ENCODE data around the gene RABEP2.
"Not testable (repeated sequence)": the region's sequence is repeated elsewhere in the genome, so short reads cannot be mapped to it uniquely, and the experiment has no call there.

Gene RABEP2

DNA sequence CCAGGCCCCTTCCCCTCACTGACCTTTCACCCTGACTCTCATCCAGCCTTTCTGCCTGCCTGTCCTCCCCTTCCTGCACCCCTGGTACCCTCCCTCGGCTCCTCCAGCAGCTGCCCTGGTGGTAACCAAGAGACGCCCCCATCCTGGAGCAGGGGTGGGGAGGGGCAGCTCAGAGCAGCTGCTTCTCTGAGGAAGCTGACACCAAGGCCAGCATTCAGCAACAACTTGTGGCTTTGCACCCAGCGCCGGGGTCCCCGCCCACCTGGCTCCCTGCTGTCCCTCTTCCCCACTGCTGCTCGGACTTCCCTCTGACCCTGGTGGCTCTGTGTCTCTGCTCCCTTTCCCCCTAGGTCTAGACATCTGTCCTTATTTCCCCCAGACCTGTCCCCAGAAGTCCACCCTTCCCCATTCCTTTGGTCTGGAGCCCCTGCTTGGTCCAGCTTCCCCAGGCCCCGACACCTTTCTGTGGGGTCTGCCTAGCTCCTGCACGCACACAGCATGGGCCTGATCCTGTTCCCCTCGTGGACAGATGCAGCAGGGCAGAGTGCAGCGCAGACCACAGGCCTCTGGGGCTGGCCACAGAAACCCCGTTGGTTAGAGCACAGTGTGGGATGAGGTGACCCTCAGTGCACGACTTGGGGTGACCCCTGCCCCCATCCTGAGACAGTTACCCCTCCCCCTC, 47.9 kb downstream of the RABEP2 start:
- no peak for DNase-seq

DNA sequence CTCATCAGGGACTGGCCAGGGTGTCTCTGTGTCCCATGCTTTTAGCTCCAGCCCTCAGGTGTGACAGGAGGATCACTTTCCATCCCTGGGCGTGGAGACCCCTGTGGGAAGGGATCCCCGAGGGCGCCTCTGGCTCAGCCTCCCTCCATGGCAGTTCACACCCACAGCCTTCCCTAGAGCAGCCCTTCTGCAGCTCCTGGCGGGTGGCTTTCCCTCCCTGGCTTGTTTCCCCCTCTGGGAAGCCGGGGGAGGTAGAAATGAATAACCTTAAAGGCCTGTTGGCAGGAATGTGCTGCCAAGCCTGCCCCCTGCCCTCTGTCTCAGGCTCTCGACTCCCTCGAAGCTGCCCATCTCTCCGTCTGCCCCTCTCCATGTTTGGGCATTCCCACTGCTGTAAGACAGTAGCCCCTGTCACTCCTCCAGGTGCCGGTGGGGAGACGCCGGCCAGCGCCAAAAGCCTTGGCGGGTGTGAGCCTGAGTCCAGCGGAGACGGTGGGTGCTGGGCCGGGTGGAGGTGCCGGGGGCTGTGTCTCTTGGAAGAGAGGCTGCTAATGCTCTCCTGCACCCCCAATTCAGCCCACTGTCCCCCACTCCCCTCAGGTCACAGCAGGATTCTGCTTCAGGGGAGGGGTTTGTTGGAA, 48.9 kb downstream of the RABEP2 start:
- no peak for DNase-seq

DNA sequence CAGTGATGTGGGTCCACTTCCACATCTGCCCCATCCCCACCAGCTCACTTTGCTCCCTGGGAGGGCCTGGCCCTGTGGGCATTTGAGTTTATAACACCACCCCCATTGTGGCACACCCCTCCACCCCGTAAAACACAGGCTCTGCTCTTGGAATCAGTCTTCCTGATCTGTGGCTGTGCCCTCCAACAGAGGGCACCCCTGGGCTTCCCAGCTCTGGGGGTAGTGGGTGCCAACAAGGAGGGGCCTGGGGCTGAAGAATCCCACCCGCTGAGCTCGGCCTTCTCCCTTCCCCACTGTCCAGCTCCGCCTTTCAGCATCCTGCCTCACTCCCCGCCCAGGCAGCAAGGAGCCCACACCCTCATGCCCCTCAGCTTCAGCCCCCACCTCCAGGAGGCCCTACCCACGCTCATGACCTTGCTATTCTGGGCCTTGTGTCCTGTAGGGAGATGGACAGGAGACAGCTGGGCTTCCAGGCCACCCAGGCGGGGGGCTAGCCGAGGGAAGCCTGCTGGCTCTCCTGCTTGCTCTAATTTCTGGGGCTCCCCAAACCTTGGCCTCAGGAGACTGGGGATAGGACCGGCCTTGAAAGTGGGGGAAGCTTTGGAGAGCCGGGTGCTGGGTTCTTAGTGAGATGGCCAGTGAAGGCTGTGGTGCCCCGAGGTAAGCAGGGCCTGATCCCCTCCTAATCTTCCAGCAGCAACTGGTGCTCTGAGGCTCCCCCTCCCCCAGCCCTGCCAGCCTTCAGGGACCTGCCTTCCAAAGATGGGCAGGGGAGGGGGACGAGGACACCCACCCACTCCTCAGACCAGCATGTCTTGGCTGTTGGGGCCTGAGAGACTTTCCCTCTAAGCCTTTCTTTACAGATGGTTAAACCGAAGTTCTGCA, 49.7 kb downstream of the RABEP2 start:
- no peak for DNase-seq

DNA sequence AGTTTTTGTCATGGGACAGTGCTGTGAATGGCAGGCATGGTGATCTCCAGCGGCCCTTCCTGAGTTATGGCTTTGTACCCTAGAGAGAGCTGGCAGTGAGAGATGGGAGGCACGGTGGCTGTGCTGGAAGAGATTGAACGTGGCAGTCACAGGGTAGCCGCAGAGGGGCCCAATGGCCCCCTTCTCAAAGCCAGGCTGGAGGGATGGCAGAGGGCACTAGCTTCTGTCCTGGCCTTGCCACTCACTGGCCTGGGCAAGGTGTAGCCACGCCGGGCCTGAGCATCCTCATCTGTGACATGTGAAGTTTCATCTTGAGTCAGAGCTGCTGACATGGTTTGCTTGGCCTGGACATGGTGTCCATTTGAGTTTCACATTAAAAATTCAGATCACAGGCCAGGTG, 50.6 kb downstream of the RABEP2 start:
- no peak for DNase-seq

DNA sequence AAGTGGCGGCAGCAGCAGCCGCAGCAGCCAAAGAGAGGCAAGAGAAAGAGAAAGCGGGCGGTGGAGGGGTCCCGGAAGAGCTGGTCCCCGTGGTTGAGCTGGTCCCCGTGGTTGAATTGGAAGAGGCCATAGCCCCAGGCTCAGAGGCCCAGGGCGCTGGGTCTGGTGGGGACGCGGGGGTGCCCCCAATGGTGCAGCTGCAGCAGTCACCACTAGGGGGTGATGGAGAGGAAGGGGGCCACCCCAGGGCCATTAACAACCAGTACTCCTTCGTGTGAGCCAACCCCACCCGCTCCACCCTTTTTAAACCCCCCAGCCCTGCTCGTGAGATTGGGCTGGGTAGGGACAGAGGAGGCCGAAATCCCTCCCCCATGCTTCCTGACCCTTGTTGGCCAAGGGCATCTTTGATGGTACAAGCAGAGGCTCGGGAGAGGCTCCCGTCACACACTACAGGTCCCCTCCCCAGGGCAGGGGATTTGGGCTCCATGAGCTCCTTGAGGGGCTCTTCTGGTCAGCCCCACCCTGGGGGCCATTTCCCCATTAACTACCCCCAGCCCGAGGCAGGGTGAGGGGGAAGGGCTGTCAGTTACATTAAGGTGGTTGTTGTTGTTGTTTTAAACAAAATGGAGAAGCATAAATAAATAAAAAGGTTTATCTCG, 51.4 kb downstream of the RABEP2 start:
- peak; percentile 42 for DNase-seq

DNA sequence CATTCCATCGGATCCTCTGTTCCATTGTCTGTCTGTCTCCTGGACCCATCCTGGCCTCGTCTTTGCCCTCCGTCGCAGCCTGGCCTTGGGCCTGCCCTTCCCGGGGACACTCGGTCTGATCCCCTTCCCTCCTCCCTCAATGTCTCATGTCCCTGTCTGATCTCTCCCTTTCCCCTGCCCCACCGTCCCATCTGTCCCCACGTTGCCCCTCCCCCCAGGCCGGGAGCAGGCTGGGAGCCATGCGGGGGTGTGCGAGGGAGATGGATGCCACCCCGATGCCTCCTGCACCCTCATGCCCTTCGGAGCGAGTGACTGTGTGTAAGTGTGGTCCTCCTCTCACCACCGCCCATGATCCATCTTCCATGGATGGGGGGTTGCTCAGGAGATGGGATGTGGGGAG, 52.1 kb downstream of the RABEP2 start:
- DNase-seq: no peak

DNA sequence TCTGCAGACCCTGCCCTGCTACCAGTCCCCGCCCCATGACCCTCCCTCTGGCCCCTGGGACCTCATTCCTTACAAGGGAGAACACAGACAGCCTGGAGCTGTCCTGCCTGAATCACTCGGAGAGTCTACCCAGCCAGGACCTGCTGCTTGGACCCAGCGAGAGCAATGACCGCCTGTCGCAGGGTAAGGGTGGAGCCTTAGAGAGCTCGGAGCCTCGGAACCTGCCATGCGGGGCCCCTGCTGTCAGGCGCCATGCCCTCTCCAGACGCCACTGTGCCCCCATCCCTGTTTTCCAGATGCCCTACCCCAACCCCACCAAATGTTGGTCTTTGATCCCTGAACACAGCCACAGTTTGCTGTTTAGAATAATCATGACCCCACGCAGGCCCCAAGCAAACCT, 55.8 kb downstream of the RABEP2 start:
- no peak for DNase-seq

DNA sequence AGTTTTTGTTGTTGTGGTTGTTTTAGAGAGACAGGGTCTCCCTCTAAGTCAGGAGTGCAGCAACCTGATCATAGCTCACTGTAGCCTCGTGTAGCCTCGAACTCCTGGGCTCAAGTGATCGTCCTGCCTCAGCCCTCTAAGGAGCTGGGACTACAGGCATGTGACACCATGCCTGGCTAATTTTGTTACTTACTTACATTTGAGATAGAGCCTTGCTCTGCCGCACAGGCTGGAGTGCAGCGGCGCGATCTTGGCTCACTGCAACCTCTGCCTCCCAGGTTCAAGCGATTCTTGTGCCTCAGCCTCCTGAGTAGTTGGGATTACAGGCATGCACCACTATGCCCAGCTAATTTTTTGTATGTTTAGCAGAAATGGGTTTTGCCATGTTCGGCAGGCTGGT, 57.4 kb downstream of the RABEP2 start:
- not testable (repeated sequence) for DNase-seq

DNA sequence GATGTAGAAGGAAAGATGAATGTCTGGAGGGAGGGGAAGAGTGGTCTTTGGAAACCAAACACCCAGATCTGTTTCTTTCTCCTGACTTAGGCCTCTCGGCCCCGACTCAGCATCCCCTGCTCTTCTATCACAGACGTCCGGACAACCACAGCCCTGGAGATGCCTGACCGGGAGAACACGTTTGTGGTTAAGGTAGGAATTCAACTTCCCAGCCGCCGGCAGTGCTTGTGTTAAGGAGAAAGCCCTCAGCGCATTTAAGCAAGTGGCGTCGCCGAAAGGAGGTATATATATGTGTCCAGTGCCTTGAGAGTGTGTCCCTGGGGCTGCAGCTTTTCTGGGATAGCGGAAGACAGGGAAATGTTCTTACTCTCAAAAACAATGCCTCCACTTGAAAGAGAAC, 57.8 kb downstream of the RABEP2 start:
- no peak for DNase-seq

DNA sequence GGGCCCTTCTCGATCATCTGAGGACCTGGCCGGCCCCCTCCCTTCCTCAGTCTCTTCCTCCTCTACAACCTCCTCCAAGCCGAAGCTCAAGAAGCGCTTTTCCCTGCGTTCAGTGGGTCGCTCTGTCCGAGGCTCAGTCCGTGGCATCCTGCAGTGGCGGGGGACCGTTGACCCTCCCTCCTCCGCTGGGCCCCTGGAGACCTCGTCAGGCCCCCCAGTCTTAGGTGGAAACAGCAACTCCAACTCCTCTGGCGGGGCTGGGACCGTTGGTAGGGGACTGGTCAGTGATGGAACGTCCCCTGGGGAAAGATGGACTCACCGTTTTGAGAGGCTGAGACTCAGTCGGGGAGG, 58.6 kb downstream of the RABEP2 start:
- DNase-seq: no peak

DNA sequence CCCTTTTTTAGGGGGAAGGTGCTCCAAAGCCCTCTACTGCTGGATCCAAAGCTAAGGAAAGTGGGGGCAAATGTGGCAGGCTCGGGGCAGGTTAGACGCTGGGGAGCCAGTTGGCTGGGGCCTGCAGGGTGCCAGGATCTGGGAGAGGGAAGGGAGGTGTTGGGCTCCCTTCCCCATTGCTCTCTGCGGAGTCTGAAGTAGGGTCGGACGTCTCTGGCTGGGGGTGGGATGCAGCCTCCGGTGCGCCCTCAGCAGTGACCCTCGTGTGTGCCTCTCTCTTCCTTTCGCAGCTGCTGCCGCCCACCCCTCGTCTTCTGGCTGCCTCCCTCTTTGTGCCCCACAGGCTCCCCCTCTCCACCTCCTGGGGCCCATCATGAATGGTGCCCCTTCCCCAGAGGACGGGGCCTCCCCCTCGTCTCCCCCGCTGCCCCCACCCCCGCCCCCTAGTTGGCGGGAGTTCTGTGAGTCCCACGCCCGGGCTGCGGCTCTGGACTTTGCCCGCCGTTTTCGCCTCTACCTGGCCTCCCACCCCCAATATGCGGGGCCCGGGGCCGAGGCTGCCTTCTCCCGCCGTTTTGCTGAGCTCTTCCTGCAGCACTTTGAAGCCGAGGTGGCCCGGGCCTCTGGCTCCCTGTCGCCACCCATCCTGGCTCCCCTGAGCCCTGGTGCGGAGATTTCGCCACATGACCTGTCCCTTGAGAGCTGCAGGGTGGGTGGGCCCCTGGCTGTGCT, 59.1 kb downstream of the RABEP2 start:
- no peak for DNase-seq

DNA sequence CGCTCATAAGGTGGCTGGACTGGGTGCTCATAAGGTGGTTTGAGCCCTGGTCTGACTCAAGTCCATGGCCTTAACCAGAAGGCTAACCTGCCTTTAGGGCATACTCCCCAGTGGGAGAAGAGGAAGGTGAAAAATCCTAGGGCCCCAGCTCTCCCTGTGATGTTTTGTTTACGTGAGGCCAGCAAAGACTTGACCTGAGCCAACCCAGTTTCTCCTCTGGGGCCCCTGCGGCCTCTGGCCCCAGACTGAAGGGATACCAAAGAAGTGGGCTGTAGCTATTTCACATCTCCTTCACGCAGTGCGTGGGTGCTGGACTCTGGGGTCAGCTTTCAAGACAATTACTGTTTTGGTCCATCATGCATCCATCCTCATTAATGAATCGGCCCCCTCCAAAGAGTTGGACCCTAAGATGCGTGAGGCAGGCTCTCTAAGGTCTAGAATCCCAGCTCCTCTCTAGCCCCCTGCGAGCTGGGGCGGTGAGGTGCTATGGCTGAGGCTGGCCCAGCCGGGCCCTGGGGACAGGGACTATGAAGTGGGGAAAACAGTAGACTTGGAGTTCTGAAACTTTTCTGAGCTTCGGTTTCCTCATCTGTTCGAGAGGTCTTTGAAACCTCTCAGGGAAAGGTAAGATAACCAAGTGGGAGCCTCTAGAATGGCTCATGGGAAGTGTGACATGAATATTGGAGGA, 59.9 kb downstream of the RABEP2 start:
- no peak for DNase-seq

DNA sequence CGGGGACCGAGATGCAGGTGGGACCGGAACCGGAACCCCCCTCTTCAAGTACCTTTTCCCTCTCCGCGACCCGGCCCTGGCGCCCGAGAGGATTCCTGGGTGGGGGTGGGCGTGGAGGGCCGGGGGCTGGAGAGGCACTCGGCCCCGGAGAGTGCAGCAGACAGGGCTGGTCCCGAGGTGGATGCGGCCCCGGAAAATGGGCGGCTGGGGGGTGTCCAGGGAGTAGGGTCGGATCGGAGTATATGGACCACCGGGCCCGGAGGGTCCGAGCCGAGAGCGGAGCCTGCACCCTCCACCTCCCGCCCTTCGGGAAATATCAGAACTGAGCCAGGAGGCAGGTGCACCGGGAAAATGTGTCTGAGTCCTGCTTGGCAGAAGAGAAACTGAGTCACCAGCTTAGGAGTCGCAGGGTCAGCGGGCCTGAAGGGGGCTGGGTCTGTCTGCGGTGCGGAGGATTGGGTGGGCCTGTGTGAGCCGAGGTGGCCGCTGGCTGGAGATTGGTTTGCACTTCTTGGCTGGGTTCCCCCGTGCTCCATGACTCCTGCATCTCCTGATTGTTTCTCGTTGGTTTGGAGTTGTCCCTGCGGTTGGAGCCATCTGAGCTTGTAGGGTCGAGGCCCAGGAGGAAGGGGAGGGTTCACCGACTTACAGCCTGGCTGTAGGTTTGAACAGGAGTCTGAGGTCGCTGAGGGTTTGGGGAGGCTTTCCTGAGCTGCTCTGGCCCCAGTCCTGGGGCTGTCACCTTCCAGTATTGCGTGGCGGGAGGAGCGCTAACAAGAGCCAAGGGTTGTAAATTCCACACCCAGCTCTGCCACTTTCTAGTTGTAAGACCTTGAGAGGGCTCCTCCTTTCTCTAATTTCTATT, 60.9 kb downstream of the RABEP2 start:
- DNase-seq: no peak

DNA sequence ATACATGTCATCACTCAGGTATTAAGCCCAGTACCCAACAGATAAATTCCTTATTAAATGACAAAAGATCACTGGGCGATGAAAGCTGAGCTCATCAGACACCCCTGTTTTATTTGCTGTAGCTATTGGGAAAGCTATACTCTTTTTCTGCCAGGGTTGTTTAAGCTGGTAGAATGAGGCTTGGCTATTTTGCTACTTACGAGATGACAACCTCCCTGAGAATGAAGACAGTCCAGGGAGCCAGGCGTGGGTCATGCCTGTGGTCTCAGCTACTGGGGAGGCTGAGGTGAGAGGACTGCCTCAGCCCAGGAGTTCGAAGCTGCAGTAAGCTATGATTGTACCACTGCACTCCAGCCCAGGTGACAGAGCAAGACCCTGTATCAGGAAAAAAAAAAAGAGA, 65.7 kb downstream of the RABEP2 start:
- no peak for DNase-seq

DNA sequence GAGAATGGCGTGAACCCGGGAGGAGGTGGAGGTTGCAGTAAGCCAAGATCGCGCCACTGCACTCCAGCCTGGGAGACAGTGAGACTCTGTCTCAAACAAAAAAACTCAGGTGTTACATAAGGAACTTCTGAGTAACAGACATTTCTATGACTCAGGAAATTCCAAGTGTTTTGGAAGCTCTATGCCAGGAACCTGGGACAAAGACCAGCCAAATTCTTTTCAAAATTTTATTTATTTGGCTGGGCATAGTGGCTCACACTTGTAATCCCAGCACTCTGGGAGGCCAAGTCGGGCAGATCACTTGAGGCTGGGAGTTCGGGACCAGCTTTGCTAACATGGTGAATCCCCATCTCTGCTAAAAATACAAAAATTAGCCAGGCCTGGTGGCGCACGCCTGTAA, 66.6 kb downstream of the RABEP2 start:
- no peak for DNase-seq

All from OCI-M1 (cell line).